COLO668 (cell line): Measurements from ENCODE around the gene FRMPD2.
"Not testable (repeated sequence)": the region's sequence is repeated elsewhere in the genome, so short reads cannot be mapped to it uniquely, and the experiment has no call there.

ENCODE experiments used
- DNase-seq: peaks from one replicate; lab custom pipeline; 2025; ENCODE audit not compliant: unreplicated experiment; lab: John Stamatoyannopoulos, UW

Gene FRMPD2

GRCh38 chr10:48147643-48148042 is 126.9 kb downstream of the FRMPD2 start:
- not testable (repeated sequence) for DNase-seq

GRCh38 chr10:48143721-48144642 is 130.5 kb downstream of the FRMPD2 start:
- not testable (repeated sequence) for DNase-seq

- not testable (repeated sequence) for DNase-seq
Measured at GRCh38 chr10:48140949-48141348, 133.5 kb downstream of the FRMPD2 start.

DNA sequence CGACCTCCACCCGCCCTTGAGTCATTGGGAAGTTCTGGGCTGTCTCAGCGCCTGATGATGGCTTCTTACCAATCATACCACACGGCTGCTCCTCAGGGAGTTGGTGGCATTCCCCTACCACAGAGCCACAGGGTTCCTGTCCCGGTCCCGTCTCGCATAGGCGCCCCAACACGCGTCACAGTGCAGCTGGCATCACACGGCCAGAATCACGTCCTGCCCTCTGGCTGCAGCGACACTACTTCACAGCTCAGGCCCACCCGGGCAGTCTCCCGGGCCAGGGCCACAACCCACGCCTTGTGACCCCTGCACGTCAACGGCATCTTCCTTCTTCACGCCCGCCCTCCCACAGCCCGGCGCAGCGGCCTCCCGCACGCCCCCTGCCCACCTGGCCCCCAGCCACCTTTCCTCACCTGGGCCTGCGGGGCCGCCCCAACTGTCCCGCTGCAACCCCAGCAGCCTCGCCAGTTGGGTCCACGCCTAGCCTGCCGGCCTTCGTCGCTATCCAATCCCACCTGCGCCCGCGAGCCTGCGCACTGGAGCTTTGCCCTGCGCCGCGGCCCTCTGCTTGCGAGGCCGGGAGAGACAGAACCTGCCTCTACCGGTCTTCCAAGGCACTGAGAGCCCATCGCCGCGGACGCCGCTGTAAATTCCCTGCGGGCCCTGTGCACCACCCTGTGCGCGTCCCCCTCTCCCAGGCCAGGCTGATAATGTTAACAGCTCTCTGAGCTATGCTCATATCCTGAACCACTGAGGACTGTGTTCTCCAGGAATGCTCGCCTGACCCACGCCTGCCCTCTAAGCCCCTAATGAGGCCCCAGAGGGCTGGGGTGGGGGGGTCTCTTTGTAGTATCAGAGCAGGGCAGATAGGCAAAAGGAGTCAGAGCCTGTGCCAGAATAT is 134.3 kb downstream of the FRMPD2 start:
- not testable (repeated sequence) for DNase-seq

- not testable (repeated sequence) for DNase-seq
Measured at GRCh38 chr10:48128954-48129353, 145.5 kb downstream of the FRMPD2 start.

- not testable (repeated sequence) for DNase-seq
Measured at GRCh38 chr10:48126251-48126650, 148.2 kb downstream of the FRMPD2 start.

GRCh38 chr10:48125631-48126030 is 148.9 kb downstream of the FRMPD2 start:
- DNase-seq, result not testable (repeated sequence)

GRCh38 chr10:48122618-48123017 is 151.9 kb downstream of the FRMPD2 start:
- not testable (repeated sequence) for DNase-seq

DNA sequence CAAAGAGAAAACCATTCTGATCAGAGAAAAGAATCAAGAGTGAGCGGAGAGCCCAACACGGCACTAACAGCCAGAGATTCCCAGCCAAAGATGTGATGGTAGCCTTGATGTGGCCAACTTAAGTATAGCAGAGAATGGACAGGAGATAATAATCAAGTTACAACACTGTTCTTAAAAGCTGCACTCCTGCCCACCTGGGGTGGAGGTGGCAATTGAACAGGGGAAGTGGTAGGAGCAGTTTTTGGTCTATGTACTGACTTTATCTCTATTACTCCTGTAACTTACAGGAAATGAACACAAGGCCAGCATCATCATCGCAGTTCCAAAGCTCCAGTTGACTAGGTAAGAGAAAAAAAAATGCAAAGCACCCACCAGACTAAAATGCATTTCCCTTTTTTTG is 164.2 kb downstream of the FRMPD2 start:
- not testable (repeated sequence) for DNase-seq
